ENCODE measurements around the gene JAKMIP1.

JAKMIP1 gene

DNA sequence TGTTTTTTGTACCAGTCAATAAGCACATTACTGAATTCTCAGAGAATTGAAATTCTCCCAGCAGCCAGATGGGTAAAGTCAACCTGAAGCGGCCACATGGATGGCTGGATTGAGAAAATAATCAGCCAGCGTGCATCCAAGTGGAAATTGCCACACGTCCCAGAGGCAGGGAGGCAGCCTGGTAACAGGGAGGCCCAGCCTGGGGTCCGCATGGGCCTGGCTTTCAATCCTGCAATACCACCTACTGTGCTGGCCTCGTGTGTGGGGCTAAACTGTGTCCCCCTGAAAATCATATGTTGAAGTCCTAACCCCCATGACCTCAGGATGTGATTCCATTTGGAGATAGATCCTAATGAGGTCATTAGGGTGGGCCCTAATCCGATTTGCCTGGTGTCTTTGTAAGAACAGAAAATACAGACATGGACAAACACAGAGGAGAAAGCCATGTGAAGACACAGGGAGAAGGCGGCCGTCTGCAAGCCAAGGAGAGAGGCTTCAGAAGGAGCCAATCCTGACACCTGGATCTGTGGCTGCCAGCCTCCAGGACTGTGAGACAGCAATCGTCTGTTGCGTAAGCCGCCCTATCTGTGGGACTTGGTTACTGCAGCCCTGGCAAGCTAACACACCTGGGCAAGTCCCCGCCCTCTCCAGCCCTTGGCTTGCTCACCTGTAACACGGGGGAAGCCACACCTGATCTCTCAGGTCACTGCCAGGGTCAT lies 90.3 kb downstream of the JAKMIP1 start:
- Histone ChIP-seq H3K4me1 (ENCODE audit: insufficient read depth, insufficient read length) (peaks cover 16% of the 10 kb centered on the region), H3K9me3 (ENCODE audit: insufficient read depth, low read length) (no peaks in the 10 kb centered on the region), H3K27me3 (ENCODE audit: insufficient read depth, insufficient read length) (peaks cover 7% of the 10 kb centered on the region), H3K36me3 (ENCODE audit: insufficient read depth, insufficient read length, low read length) (no peaks in the 10 kb centered on the region), H3K4me3 (ENCODE audit: insufficient read length, low read depth) (no peak overlapping the region), H3K9ac (ENCODE audit: insufficient read length, low read depth) (no peak overlapping the region)
- no peak for TF ChIP-seq SUZ12 (IDR thresholded peaks at IDR 0.05; ENCODE audit: extremely low read depth, insufficient read depth, insufficient read length)
- no peak for DNase-seq (ENCODE audit: low read depth, low spot score)

DNA sequence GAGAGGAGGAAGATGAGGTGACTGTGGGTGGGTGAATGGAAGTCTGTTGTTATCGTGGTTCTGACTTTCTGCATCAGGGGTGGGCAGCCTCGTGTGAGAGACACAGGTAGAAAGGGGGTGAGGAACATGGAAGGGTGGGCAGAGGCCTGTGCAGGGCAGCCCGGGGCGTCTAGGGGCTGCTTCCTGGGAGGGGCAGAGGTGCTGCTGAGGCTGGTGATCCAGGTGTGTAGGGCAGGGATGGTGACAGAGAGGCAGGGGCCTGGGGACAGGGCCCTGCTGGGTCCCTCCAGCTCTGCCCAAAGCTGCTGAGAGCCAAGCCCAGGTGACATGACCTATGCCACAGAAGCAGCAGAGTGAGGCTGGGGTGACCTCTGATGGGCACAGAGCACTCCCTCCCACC lies 92.5 kb downstream of the JAKMIP1 start:
- Histone ChIP-seq H3K9ac (ENCODE audit: insufficient read length, low read depth) (no peak overlapping the region), H3K27me3 (ENCODE audit: insufficient read depth, insufficient read length) (no peaks in the 10 kb centered on the region), H3K4me1 (ENCODE audit: insufficient read depth, insufficient read length) (peaks cover 16% of the 10 kb centered on the region), H3K9me3 (ENCODE audit: insufficient read depth, low read length) (no peaks in the 10 kb centered on the region), H3K36me3 (ENCODE audit: insufficient read depth, insufficient read length, low read length) (no peaks in the 10 kb centered on the region), H3K4me3 (ENCODE audit: insufficient read length, low read depth) (no peak overlapping the region)
- DNase-seq (ENCODE audit: low read depth, low spot score), result no peak
- TF ChIP-seq SUZ12 (IDR thresholded peaks at IDR 0.05; ENCODE audit: extremely low read depth, insufficient read depth, insufficient read length) (no peak), YY1 (IDR thresholded peaks at IDR 0.05; ENCODE audit: insufficient read depth, insufficient read length) (no peak), ZNF274 (IDR thresholded peaks at IDR 0.05; ENCODE audit: low read depth, low read length) (no peak)

DNA sequence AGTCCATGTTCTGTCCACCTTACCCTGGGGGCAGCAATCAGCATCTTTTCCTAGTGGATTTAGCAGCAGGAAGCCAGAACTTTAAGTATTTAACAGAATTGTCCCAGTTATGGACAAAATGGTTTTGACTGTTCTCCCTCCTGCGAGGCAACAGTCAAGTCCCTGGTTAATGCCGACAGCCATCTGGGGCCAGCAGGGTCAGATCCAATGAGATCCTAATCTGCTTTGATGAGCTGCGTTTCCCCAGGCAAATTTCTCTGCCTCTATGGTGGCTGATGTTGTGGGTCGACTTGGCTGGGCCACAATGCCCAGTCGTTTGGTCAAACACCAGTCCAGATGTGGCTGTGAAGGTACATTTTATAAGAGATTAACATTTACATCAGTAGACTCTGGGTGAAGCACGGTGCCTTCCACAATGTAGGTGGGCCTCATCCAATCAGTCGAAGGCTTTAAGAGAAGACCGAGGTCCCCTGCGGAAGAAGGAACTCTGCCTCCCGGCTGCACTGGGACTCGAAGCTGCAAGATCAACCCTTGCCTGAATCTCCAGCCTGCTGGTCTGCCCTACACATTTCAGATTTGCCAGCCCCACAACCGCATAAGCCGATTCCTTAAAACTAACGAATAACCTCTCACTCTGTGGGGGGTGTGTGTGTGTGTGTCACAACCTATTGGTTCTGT lies 93.1 kb downstream of the JAKMIP1 start:
- no peak overlapping the region for H3K4me3 ChIP-seq (ENCODE audit: insufficient read length, low read depth)
- TF ChIP-seq YY1 (IDR thresholded peaks at IDR 0.05; ENCODE audit: insufficient read depth, insufficient read length) (no peak), ZNF274 (IDR thresholded peaks at IDR 0.05; ENCODE audit: low read depth, low read length) (no peak), SUZ12 (IDR thresholded peaks at IDR 0.05; ENCODE audit: extremely low read depth, insufficient read depth, insufficient read length) (no peak)
- no peaks in the 10 kb centered on the region for H3K9me3 ChIP-seq (ENCODE audit: insufficient read depth, low read length)
- no peak for DNase-seq (ENCODE audit: low read depth, low spot score)
- no peak overlapping the region for H3K9ac ChIP-seq (ENCODE audit: insufficient read length, low read depth)
- no peaks in the 10 kb centered on the region for H3K27me3 ChIP-seq (ENCODE audit: insufficient read depth, insufficient read length)
- no peaks in the 10 kb centered on the region for H3K36me3 ChIP-seq (ENCODE audit: insufficient read depth, insufficient read length, low read length)
- peaks cover 13% of the 10 kb centered on the region for H3K4me1 ChIP-seq (ENCODE audit: insufficient read depth, insufficient read length)

DNA sequence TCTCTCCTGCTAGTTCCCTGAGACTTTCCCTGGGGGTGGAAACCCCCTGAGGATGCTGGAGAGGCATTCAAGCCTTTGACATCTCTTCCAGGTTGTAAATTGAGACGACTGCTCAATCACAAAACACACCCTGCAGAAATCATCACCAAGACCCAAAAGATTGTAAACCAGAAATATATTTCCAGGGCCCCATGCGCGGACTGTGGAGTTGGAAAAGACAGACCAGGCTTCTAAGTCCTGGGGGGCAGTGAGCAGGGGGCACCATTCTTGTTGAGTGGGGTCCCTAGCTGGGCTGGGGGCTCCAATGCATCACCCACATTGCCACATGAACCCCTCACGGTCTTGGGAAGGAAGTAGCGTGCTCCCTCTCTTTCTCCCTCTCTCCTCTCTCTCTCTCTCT lies 94.2 kb downstream of the JAKMIP1 start:
- DNase-seq (ENCODE audit: low read depth, low spot score), result no peak
- Histone ChIP-seq H3K36me3 (ENCODE audit: insufficient read depth, insufficient read length, low read length) (no peaks in the 10 kb centered on the region), H3K4me3 (ENCODE audit: insufficient read length, low read depth) (no peak overlapping the region), H3K4me1 (ENCODE audit: insufficient read depth, insufficient read length) (peaks cover 13% of the 10 kb centered on the region), H3K9ac (ENCODE audit: insufficient read length, low read depth) (peak overlapping the region; percentile 23), H3K9me3 (ENCODE audit: insufficient read depth, low read length) (no peaks in the 10 kb centered on the region), H3K27me3 (ENCODE audit: insufficient read depth, insufficient read length) (no peaks in the 10 kb centered on the region)
- TF ChIP-seq YY1 (IDR thresholded peaks at IDR 0.05; ENCODE audit: insufficient read depth, insufficient read length) (no peak), ZNF274 (IDR thresholded peaks at IDR 0.05; ENCODE audit: low read depth, low read length) (no peak), SUZ12 (IDR thresholded peaks at IDR 0.05; ENCODE audit: extremely low read depth, insufficient read depth, insufficient read length) (no peak)

DNA sequence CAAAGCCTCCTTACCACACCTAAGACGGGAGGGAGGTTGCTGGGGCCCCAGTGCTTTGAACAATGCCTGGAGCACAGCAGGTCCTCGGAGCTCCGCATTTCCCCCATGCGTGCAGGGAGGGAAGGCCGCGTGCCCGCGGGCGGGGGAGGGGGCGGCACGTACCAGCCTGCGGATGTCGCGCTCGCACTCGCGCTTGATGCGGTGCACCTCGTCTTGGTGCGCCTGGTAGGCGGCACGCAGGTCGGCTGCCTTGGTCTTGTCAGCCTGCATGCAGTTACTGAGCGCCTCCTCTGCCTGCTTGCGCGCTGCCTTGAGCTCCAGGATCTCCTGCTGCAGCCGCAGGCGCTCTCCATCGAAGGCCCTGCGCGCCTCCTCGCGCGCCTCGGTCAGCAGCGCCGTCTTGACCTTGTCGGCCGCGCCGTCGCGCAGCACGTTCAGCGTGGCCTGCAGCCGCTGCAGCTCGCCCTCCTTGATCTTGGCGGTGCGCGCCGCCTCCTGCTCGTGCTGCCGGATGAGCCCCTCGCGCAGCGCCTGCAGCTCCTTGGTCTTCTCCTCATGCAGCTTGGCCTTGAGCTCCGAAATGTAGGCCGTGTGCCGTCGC lies 94.9 kb downstream of the JAKMIP1 start:
- no peaks in the 10 kb centered on the region for H3K36me3 ChIP-seq (ENCODE audit: insufficient read depth, insufficient read length, low read length)
- no peak overlapping the region for H3K4me3 ChIP-seq (ENCODE audit: insufficient read length, low read depth)
- no peaks in the 10 kb centered on the region for H3K27me3 ChIP-seq (ENCODE audit: insufficient read depth, insufficient read length)
- peaks cover 13% of the 10 kb centered on the region for H3K4me1 ChIP-seq (ENCODE audit: insufficient read depth, insufficient read length)
- no peaks in the 10 kb centered on the region for H3K9me3 ChIP-seq (ENCODE audit: insufficient read depth, low read length)
- DNase-seq (ENCODE audit: low read depth, low spot score), result no peak
- H3K9ac ChIP-seq (ENCODE audit: insufficient read length, low read depth), result peak overlapping the region; percentile 23
- TF ChIP-seq SUZ12 (IDR thresholded peaks at IDR 0.05; ENCODE audit: extremely low read depth, insufficient read depth, insufficient read length) (no peak), ZNF274 (IDR thresholded peaks at IDR 0.05; ENCODE audit: low read depth, low read length) (no peak), YY1 (IDR thresholded peaks at IDR 0.05; ENCODE audit: insufficient read depth, insufficient read length) (no peak)

DNA sequence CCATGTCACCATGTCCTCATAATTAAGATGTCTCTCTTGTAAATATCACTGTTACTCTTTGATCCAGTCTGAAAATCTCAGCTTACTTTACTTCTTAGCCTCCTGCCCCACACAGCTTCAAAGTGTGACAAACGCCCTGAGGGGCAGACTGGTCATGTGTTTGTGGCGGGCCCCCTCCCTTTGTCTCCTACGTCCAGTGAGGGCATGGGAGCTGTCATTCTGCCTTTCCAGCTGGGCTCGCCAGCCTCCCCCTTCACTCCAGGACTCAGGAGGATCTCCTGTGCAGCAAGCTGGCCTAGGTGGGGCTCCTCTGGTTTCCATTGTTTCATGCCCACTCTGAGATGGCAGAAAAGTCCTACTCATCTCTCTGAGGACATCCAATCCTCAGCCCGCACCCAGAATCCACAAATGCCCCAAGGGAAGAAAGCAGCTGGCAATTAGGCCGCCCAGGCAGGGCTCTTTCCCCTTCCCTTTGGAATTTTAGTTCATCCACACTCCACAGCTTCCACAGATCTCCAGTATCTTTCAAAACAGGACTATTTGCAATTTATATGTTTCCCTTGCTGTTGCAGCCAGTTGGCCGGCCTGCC lies 95.7 kb downstream of the JAKMIP1 start:
- no peak overlapping the region for H3K4me3 ChIP-seq (ENCODE audit: insufficient read length, low read depth)
- no peak for DNase-seq (ENCODE audit: low read depth, low spot score)

DNA sequence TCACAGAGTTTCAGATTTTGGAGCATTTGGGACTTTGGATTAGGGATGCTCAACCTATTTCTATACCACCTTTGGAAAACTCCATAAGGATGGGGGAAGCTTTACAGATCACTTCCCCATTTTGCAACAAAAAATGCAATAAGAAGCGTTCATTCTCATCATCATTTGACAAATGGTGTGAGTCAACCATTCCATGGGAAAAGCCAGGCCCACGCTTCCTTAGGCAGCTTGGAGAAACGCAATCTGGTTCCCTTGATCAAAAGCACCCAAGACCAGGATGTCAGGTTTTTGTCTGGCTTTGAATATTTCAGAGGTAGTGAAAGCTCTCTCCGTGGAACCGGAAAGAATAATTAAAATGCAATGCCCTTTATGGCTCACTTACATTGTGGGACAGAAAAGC lies 102.8 kb downstream of the JAKMIP1 start:
- Histone ChIP-seq H3K4me3 (ENCODE audit: insufficient read length, low read depth) (no peak overlapping the region), H3K9ac (ENCODE audit: insufficient read length, low read depth) (no peak overlapping the region), H3K4me1 (ENCODE audit: insufficient read depth, insufficient read length) (peaks cover 2% of the 10 kb centered on the region), H3K9me3 (ENCODE audit: insufficient read depth, low read length) (no peaks in the 10 kb centered on the region), H3K27me3 (ENCODE audit: insufficient read depth, insufficient read length) (no peaks in the 10 kb centered on the region), H3K36me3 (ENCODE audit: insufficient read depth, insufficient read length, low read length) (no peaks in the 10 kb centered on the region)
- TF ChIP-seq YY1 (IDR thresholded peaks at IDR 0.05; ENCODE audit: insufficient read depth, insufficient read length) (no peak), ZNF274 (IDR thresholded peaks at IDR 0.05; ENCODE audit: low read depth, low read length) (no peak)
- DNase-seq (ENCODE audit: low read depth, low spot score), result no peak

More for the DNA sequence above, 95.7 kb downstream of the JAKMIP1 start:
- H3K4me1 ChIP-seq (ENCODE audit: insufficient read depth, insufficient read length), result peaks cover 13% of the 10 kb centered on the region
- no peak overlapping the region for H3K9ac ChIP-seq (ENCODE audit: insufficient read length, low read depth)
- TF ChIP-seq SUZ12 (IDR thresholded peaks at IDR 0.05; ENCODE audit: extremely low read depth, insufficient read depth, insufficient read length) (no peak), ZNF274 (IDR thresholded peaks at IDR 0.05; ENCODE audit: low read depth, low read length) (no peak)
- H3K9me3 ChIP-seq (ENCODE audit: insufficient read depth, low read length), result no peaks in the 10 kb centered on the region
- no peaks in the 10 kb centered on the region for H3K27me3 ChIP-seq (ENCODE audit: insufficient read depth, insufficient read length)
- no peaks in the 10 kb centered on the region for H3K36me3 ChIP-seq (ENCODE audit: insufficient read depth, insufficient read length, low read length)

Data from NT2/D1 (cell line).